Hepatocyte (in vitro differentiated cells): ENCODE measurements around the gene LCORL.

Experiments
- CTCF ChIP-seq: fragments of 200-600 bp; sonication (generic); IDR thresholded peaks from 2 replicates; pipeline ENCODE4 v1.5.1; 2016; ENCODE audit warnings: antibody characterized with exemption, mild to moderate bottlenecking; ENCODE audit not compliant: poor library complexity
- EZH2 ChIP-seq: fragments of 200-600 bp; sonication (generic); IDR thresholded peaks from 2 replicates; pipeline ENCODE4 v1.6.1; 2016; ENCODE audit warnings: antibody characterized with exemption, mild to moderate bottlenecking, borderline replicate concordance

DNA sequence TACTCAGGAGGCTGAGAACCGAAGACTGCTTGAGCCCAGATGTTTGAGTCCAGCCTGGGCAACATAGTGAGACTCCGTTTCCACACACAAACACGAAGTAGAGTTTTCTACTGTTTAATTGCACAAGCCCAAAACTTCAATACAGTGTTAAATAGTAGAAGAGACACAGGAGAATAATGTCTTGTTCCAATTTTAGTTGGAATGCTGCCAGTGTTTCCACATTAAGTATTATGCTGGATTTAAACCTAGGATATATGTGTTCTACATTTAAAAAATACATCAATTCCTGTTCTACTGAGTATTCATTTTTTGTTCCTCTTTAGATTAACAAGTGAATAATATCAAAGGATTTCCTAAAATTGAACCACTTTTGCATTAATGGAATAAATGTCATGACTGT is 91.3 kb downstream of the LCORL start:
- TF ChIP-seq CTCF = no peak
- TF ChIP-seq EZH2 = no peak
